ENCODE measurements around the gene TRAF3IP1.

TRAF3IP1 gene

GRCh38 chr2:238420878-238421694 lies 100.8 kb downstream of the TRAF3IP1 start:
- H3K27ac ChIP-seq: no peak overlapping the region
- TF ChIP-seq CTCF (IDR thresholded peaks at IDR 0.05): no peak

GRCh38 chr2:238421695-238422035 lies 101.3 kb downstream of the TRAF3IP1 start:
- no peak overlapping the region for H3K27ac ChIP-seq
- no peak for TF ChIP-seq CTCF (IDR thresholded peaks at IDR 0.05)
- no peak for TF ChIP-seq ZFX (IDR thresholded peaks at IDR 0.05; ENCODE audit: borderline replicate concordance)

GRCh38 chr2:238422285-238422684 lies 102.0 kb downstream of the TRAF3IP1 start:
- no peak overlapping the region for H3K27ac ChIP-seq
- TF ChIP-seq CTCF (IDR thresholded peaks at IDR 0.05): no peak
- TF ChIP-seq ZFX (IDR thresholded peaks at IDR 0.05; ENCODE audit: borderline replicate concordance): no peak

- H3K27ac ChIP-seq: no peak overlapping the region
- no peak for TF ChIP-seq ZFX (IDR thresholded peaks at IDR 0.05; ENCODE audit: borderline replicate concordance)
- no peak for TF ChIP-seq CTCF (IDR thresholded peaks at IDR 0.05)
Measured at GRCh38 chr2:238422940-238423339, 102.6 kb downstream of the TRAF3IP1 start.

DNA sequence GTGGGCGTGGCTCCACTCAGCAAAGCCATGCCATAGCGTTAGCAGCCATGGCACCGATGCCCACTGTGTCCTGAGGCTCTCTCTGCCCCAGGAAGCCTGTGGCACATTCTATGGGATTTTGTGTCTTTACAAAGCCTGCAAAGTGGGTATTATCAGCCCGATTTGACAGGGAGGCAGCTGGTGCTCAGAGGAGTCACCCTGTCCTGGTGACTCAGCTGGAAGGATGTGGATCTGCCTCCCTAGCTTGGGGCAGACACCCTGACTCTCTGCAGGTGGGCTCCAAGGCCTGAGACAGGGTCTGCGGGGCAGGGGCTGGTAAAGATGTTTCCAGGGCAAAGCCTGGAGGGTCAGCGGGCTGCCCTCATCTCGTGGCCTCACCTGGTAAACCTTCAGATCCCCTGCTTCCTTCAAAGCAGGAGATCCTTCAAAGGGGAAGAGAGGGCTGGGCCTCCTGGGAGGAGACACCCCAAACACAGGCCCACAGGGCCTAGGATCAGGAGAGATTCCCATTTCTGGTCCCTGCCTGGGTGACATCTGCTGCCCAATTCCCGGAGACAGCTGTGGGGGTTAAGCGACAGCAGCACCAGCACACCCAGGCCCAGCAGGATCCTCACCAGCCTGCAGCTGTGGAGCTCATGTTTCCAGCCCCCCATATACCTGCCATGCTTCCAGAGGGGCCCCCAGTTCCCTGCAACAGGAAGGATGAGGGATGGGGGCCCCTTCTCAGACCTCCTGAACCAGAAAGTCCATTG lies 103.4 kb downstream of the TRAF3IP1 start:
- no peak for TF ChIP-seq CTCF (IDR thresholded peaks at IDR 0.05)
- TF ChIP-seq ZFX (IDR thresholded peaks at IDR 0.05; ENCODE audit: borderline replicate concordance): no peak
- no peak overlapping the region for H3K27ac ChIP-seq

DNA sequence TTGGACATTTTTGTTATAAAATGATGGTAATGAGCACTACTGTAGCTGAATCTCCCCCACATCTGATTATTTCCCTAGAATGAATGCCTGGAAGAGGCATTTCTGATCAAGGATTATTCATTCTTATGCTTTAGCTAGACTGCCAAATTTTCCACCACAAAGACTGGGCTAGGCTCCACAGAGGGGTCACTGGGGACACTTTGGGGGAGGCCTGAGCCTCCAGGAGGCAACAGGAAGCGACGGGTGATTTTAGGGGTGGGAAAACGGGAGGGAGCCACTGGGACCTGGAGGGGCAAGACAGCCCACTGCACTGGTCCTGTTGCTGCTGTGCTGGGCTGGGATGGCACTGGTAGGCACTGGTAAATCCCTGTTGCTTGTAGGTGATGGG lies 104.0 kb downstream of the TRAF3IP1 start:
- TF ChIP-seq CTCF (IDR thresholded peaks at IDR 0.05) (no peak), ZFX (IDR thresholded peaks at IDR 0.05; ENCODE audit: borderline replicate concordance) (no peak)
- no peak overlapping the region for H3K27ac ChIP-seq

DNA sequence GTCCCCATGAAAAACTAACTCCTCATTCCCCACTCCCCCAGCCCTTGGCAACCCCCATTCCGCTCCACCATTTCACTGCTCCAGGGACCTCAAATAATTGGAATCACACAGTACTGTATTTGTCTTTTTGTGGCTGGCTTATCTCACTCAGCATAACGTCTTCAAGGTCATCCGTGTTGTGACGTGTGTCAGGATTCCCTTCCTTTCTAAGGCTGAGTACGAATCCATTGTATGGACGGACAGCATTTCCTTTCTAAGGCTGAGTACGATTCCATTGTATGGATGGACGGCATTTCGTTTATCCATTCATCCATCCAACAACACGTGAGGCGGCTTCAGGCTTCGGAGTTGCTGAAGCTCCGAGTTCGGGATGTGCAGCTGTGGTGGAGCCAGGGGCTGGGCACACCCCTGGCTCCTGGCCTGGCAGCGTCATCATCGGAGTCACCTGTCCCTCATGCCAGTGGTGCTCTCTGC lies 105.2 kb downstream of the TRAF3IP1 start:
- TF ChIP-seq ZFX (IDR thresholded peaks at IDR 0.05; ENCODE audit: borderline replicate concordance) (no peak), CTCF (IDR thresholded peaks at IDR 0.05) (no peak)
- peak overlapping the region; percentile 97; the same call in 1 of the 2 replicates for H3K27ac ChIP-seq
